IMR-90 (cell line): ENCODE data around the gene DZIP3. TPM values are rescaled to one million over a fixed set of nuclear protein-coding genes. Genes with fewer than 3 reads are reported as not detected.

Source experiments
- ATAC-seq: fragments of 200-7000 bp; cut with Tn5 transposase; 2 replicates; pipeline ENCODE4 v1.9.1; 2020; ENCODE audit warnings: low read depth, mild to moderate bottlenecking, moderate library complexity
- BruUV-seq: library from RNA; stranded (reverse); fragments of 400-500 nt; replicated peaks from 2 replicates; lab custom pipeline; 2021; lab: Mats Ljungman, UMichigan
- CTCF ChIA-PET: fragments of 300-600 bp; formaldehyde crosslinking; extraction: SDS; loops from one replicate; lab custom pipeline; 2021; ENCODE audit warnings: antibody characterized with exemption; lab: Yijun Ruan, JAX
- POLR2A ChIA-PET: fragments of 300-600 bp; sonication (Branson Sonifier 250); formaldehyde crosslinking; loops from one replicate; lab custom pipeline; 2022; ENCODE audit warnings: antibody characterized with exemption; ENCODE audit not compliant: unreplicated experiment; lab: Charles Lee
- DNase-seq: peaks from one replicate; pipeline ENCODE4 v3.0.0; 2013
- H2AFZ ChIP-seq: replicated peaks from 2 replicates; pipeline ENCODE3; 2013; ENCODE audit warnings: low read length, mild to moderate bottlenecking; ENCODE audit not compliant: poor library complexity
- H2AK5ac ChIP-seq: 2 replicates; pipeline ENCODE4 v1.6.1; 2013; ENCODE audit warnings: low read depth, low read length, inconsistent platforms
- H2AK9ac ChIP-seq: replicated peaks from 2 replicates; pipeline ENCODE3; 2013; ENCODE audit warnings: mild to moderate bottlenecking, low read depth, low read length, moderate library complexity; ENCODE audit not compliant: poor library complexity
- H2BK120ac ChIP-seq: 2 replicates; pipeline ENCODE4 v1.6.1; 2013; ENCODE audit warnings: low read depth, low read length, inconsistent platforms
- H2BK15ac ChIP-seq: 3 replicates; pipeline ENCODE4 v1.6.1; 2013; ENCODE audit warnings: low read depth, low read length, inconsistent platforms
- H2BK20ac ChIP-seq: 2 replicates; pipeline ENCODE4 v1.6.1; 2013; ENCODE audit warnings: low read depth, mild to moderate bottlenecking, inconsistent platforms, low read length, moderate library complexity
- H2BK5ac ChIP-seq: 2 replicates; pipeline ENCODE4 v1.6.1; 2013; ENCODE audit warnings: mild to moderate bottlenecking, low read depth, low read length, inconsistent platforms; ENCODE audit not compliant: poor library complexity, severe bottlenecking
- H3K14ac ChIP-seq: replicated peaks from 2 replicates; pipeline ENCODE4 v1.6.1; 2013; ENCODE audit warnings: low read depth, low read length, inconsistent platforms
- H3K18ac ChIP-seq: 2 replicates; pipeline ENCODE4 v1.6.1; 2013; ENCODE audit warnings: low read depth, low read length, control low read depth
- H3K23ac ChIP-seq: 2 replicates; pipeline ENCODE4 v1.6.1; 2013; ENCODE audit warnings: low read depth, low read length, inconsistent platforms
- H3K27ac ChIP-seq: 2 replicates; pipeline ENCODE4 v1.5.1; 2013; ENCODE audit warnings: mild to moderate bottlenecking, control low read depth, low read length; ENCODE audit not compliant: insufficient read depth
- H3K27me3 ChIP-seq: 2 replicates; pipeline ENCODE4 v1.6.1; 2013; ENCODE audit warnings: low read length; ENCODE audit not compliant: control insufficient read depth, insufficient read depth
- H3K36me3 ChIP-seq: 2 replicates; pipeline ENCODE4 v1.6.1; 2013; ENCODE audit warnings: low read length, mixed read lengths; ENCODE audit not compliant: control insufficient read depth, insufficient read depth
- H3K4ac ChIP-seq: 2 replicates; pipeline ENCODE4 v1.6.1; 2013; ENCODE audit warnings: low read depth, low read length, inconsistent platforms
- H3K4me1 ChIP-seq: 2 replicates; pipeline ENCODE4 v1.6.1; 2013; ENCODE audit warnings: low read length, mixed read lengths; ENCODE audit not compliant: control insufficient read depth, insufficient read depth
- H3K4me2 ChIP-seq: 2 replicates; pipeline ENCODE4 v1.6.1; 2013; ENCODE audit warnings: low read depth, mild to moderate bottlenecking, control low read depth, low read length, moderate library complexity
- H3K4me3 ChIP-seq: 2 replicates; pipeline ENCODE4 v1.5.1; 2013; ENCODE audit warnings: low read depth, mild to moderate bottlenecking, control low read depth, low read length, moderate library complexity; ENCODE audit not compliant: insufficient read depth
- H3K56ac ChIP-seq: 2 replicates; pipeline ENCODE4 v1.6.1; 2013; ENCODE audit warnings: low read length, inconsistent platforms; ENCODE audit not compliant: insufficient read depth; ENCODE audit errors: extremely low read depth
- H3K79me1 ChIP-seq, 2 experiments: 2 replicates each; pipeline ENCODE4 v1.6.1; 2013; ENCODE audit warnings: low read length in 2 of 2, inconsistent platforms in 1 of 2, low read depth in 1 of 2
- H3K9ac ChIP-seq: 2 replicates; pipeline ENCODE4 v1.6.1; 2013; ENCODE audit warnings: low read depth, low read length, control low read depth
- H3K9me1 ChIP-seq: 2 replicates; pipeline ENCODE4 v1.6.1; 2013; ENCODE audit warnings: low read length, inconsistent platforms; ENCODE audit not compliant: insufficient read depth
- H3K9me3 ChIP-seq: 2 replicates; pipeline ENCODE4 v1.6.1; 2013; ENCODE audit warnings: low read length; ENCODE audit not compliant: control insufficient read depth, insufficient read depth
- H4K20me1 ChIP-seq: 2 replicates; pipeline ENCODE4 v1.6.1; 2013; ENCODE audit warnings: low read length, inconsistent platforms; ENCODE audit not compliant: insufficient read depth
- H4K5ac ChIP-seq: 2 replicates; pipeline ENCODE4 v1.6.1; 2013; ENCODE audit warnings: mild to moderate bottlenecking, low read depth, low read length, control low read depth
- H4K8ac ChIP-seq, 2 experiments: 2 replicates each; pipeline ENCODE4 v1.6.1; 2013; ENCODE audit warnings: low read depth in 2 of 2, low read length in 2 of 2, control low read depth in 1 of 2, inconsistent platforms in 1 of 2
- H4K91ac ChIP-seq: 2 replicates; pipeline ENCODE4 v1.6.1; 2013; ENCODE audit warnings: low read depth, low read length, inconsistent platforms; ENCODE audit not compliant: insufficient read depth
- CEBPB ChIP-seq: IDR thresholded peaks from 2 replicates; pipeline ENCODE4 v1.6.1; 2012; ENCODE audit warnings: low read depth, low read length, improper control_type of control experiment
- ELK1 ChIP-seq: fragments of 150-350 bp; IDR thresholded peaks from 2 replicates; pipeline ENCODE4 v1.6.1; 2016; ENCODE audit warnings: low read depth, mild to moderate bottlenecking, low read length, moderate library complexity, borderline replicate concordance
- FOS ChIP-seq: fragments of 150-350 bp; IDR thresholded peaks from 2 replicates; pipeline ENCODE4 v1.6.1; 2016; ENCODE audit warnings: low read depth, low read length
- MAFK ChIP-seq: IDR thresholded peaks from 2 replicates; pipeline ENCODE4 v1.6.1; 2012; ENCODE audit warnings: low read depth, low read length, improper control_type of control experiment
- MAZ ChIP-seq: IDR thresholded peaks from 2 replicates; pipeline ENCODE4 v1.6.1; 2012; ENCODE audit warnings: low read depth, mild to moderate bottlenecking, low read length, improper control_type of control experiment, moderate library complexity, borderline replicate concordance
- RCOR1 ChIP-seq: IDR thresholded peaks from 2 replicates; pipeline ENCODE4 v1.6.1; 2012; ENCODE audit warnings: mild to moderate bottlenecking, low read length, improper control_type of control experiment; ENCODE audit not compliant: insufficient replicate concordance
- dilution Hi-C: fragments of 300-500 bp; cut with HindIII; formaldehyde crosslinking; loops from one replicate; pipeline ENCODE4 v1.14.3; 2018; ENCODE audit warnings: low sequenced_read_pairs; ENCODE audit not compliant: unreplicated experiment
- in situ Hi-C: fragments of 300-500 bp; cut with MboI; formaldehyde crosslinking; loops from 3 replicates; pipeline ENCODE4 v1.14.3; 2019; ENCODE audit warnings: low sequenced_read_pairs, inconsistent platforms, mixed read lengths
- intact Hi-C: fragments of 100-400 bp; cut with micrococcal nuclease; formaldehyde crosslinking; loops from 2 replicates; pipeline ENCODE4 v1.10.0; 2022
- polyA plus RNA-seq, 3 experiments: library from polyadenylated mRNA; depleted of rRNA; stranded (reverse); fragments of >200 nt; gene quantifications; 2 replicates each; pipeline ENCODE4 v1.2.3, GENCODE V29; 2012; ENCODE audit warnings: low replicate concordance in 1 of 3
- total RNA-seq: library from RNA; depleted of rRNA; stranded (reverse); fragments of >200 nt; gene quantifications from 2 replicates; pipeline ENCODE4 v1.2.3, GENCODE V29; 2012

The DZIP3 gene
- total and polyA plus RNA-seq, 2 of the 4 experiments (the other 2 are of a cell fraction), result 7.0 to 9.9 TPM

GRCh38 chr3:108669208-108669607, 79.7 kb downstream of the DZIP3 start:
- no peak overlapping the region for H3K18ac ChIP-seq
- TF ChIP-seq MAFK (no peak), MAZ (no peak), FOS (no peak), ELK1 (no peak), CEBPB (no peak), RCOR1 (no peak)
- ATAC-seq, result no peak
- no peak overlapping the region for H3K4me2 ChIP-seq
- CTCF ChIA-PET, result interaction anchor here (0.6 kb wide), 1 partner anchor 96 kb away, joined by 5 read pairs; no protein-coding TSS in a partner anchor
- no peak overlapping the region for H3K4ac ChIP-seq
- no TSS peak for BruUV-seq
- H2AK9ac ChIP-seq, result no peak overlapping the region
- no peaks in the 10 kb centered on the region for H3K4me1 ChIP-seq
- no peak overlapping the region for H3K56ac ChIP-seq
- no peak overlapping the region for H4K8ac ChIP-seq
- H3K79me1 ChIP-seq, result no peaks in the 10 kb centered on the region
- no peaks in the 10 kb centered on the region for H3K9me3 ChIP-seq
- no peak overlapping the region for H3K27ac ChIP-seq
- dilution Hi-C loops (no loop called here), intact Hi-C loops (loop anchor here (5.0 kb wide), 1 partner anchor 148 kb away; no protein-coding TSS in a partner anchor), in situ Hi-C loops (no loop called here)
- H4K20me1 ChIP-seq, result no peaks in the 10 kb centered on the region
- no peak overlapping the region for H2BK5ac ChIP-seq
- no peak overlapping the region for H2AFZ ChIP-seq
- DNase-seq, result no peak
- no peak overlapping the region for H3K4me3 ChIP-seq
- no peak overlapping the region for H2AK5ac ChIP-seq
- no peak overlapping the region for H4K91ac ChIP-seq
- no peak overlapping the region for H4K5ac ChIP-seq
- no peak overlapping the region for H3K14ac ChIP-seq
- no peak overlapping the region for H2BK15ac ChIP-seq
- H3K9ac ChIP-seq, result no peak overlapping the region
- no peak overlapping the region for H3K23ac ChIP-seq
- no peak overlapping the region for H2BK20ac ChIP-seq
- H3K9me1 ChIP-seq, result no peaks in the 10 kb centered on the region
- POLR2A ChIA-PET, result no interaction called here
- no peaks in the 10 kb centered on the region for H3K27me3 ChIP-seq
- H3K36me3 ChIP-seq, result no peaks in the 10 kb centered on the region
- H2BK120ac ChIP-seq, result no peak overlapping the region
